KOPT-K1 (cell line): Measurements from ENCODE around the gene MB21D2.
"Not testable (repeated sequence)": the region's sequence is repeated elsewhere in the genome, so short reads cannot be mapped to it uniquely, and the experiment has no call there.

Experiments
- H3K27ac ChIP-seq: fragments of 200-600 bp; sonication (generic); 2 replicates; pipeline ENCODE4 v1.5.1; 2016; ENCODE audit warnings: antibody characterized with exemption, mild to moderate bottlenecking, low read depth, low read length; ENCODE audit not compliant: poor library complexity, severe bottlenecking
- H3K36me3 ChIP-seq: fragments of 200-600 bp; sonication (generic); 2 replicates; pipeline ENCODE4 v1.5.1; 2017; ENCODE audit warnings: antibody characterized with exemption, mild to moderate bottlenecking, low read length, moderate library complexity; ENCODE audit not compliant: insufficient read depth
- H3K9me3 ChIP-seq: fragments of 200-600 bp; sonication (generic); 2 replicates; pipeline ENCODE4 v1.5.1; 2017; ENCODE audit warnings: antibody characterized with exemption, low read length, mild to moderate bottlenecking; ENCODE audit not compliant: insufficient read depth, poor library complexity, severe bottlenecking

MB21D2 gene

DNA sequence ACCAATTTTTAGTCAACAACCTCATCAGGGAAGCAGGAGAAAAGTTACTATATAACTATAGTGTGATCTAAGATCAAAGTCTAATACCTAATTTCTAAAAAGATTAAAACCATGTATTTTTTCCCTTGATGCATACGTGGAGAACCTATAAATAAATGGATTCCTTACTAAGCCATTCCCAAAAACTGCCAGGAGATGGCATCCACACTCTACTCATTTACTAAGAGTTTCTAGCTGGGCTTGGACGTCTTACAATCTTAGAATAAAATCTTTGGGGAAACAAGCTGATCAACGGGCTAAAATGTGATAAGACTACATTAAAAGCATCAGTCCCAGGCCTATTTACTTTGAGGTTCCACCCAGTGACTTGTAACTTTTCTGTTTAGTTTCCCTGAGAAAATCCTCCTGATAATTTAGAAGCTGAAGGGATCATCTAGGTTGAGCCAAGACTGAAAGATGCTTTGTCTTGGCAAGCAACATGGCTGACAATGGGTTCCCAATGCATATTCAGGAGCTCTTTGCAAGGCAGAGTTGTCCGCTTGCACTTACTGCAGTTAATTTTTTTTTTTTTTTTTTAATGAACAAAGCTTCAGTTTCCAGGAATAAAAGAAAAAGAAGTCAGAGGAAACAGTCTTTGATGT is 104.8 kb downstream of the MB21D2 start:
- no peaks in the 10 kb centered on the region for H3K36me3 ChIP-seq
- no peak overlapping the region for H3K27ac ChIP-seq

DNA sequence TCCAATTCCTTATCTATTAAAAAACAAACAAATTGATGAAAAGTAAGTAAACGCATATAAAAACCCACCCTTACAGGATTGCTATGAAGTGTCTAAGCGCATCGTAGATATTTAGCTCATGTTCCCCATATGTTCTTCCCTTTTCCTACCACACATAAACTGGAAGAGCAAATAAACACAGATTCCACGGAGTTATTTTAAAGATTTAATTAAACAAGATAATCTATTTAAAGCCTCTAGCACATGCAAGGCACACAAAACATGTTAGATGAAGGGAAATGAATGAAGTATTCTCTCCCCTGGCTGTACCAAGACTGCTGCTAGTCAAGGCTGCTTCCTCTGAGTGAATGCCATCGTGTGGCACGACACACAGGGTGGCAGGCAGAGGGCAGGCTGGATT is 111.9 kb downstream of the MB21D2 start:
- no peak overlapping the region for H3K27ac ChIP-seq
- no peaks in the 10 kb centered on the region for H3K9me3 ChIP-seq
- no peaks in the 10 kb centered on the region for H3K36me3 ChIP-seq

More for the DNA sequence above, 104.8 kb downstream of the MB21D2 start:
- H3K9me3 ChIP-seq: no peaks in the 10 kb centered on the region

DNA sequence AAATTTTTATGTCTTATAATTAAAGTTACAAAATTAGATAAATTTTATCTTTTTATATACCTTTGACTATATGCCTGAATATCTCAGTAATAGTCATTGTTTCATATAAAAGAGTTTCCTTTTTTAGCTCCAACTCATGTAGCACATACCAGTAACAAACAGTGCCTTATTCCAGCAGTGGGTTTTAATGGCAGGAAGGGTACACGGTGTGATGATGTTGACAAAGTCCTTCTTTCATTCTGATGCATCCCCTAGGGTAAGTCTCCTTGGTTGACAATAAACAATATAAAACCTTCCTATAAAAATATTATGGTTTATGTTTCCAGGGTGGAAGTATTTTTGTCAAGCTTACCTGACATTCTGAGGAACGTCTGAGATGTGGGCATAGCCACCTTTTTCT is 113.2 kb downstream of the MB21D2 start:
- Histone ChIP-seq H3K9me3 (no peaks in the 10 kb centered on the region), H3K27ac (no peak overlapping the region), H3K36me3 (no peaks in the 10 kb centered on the region)

DNA sequence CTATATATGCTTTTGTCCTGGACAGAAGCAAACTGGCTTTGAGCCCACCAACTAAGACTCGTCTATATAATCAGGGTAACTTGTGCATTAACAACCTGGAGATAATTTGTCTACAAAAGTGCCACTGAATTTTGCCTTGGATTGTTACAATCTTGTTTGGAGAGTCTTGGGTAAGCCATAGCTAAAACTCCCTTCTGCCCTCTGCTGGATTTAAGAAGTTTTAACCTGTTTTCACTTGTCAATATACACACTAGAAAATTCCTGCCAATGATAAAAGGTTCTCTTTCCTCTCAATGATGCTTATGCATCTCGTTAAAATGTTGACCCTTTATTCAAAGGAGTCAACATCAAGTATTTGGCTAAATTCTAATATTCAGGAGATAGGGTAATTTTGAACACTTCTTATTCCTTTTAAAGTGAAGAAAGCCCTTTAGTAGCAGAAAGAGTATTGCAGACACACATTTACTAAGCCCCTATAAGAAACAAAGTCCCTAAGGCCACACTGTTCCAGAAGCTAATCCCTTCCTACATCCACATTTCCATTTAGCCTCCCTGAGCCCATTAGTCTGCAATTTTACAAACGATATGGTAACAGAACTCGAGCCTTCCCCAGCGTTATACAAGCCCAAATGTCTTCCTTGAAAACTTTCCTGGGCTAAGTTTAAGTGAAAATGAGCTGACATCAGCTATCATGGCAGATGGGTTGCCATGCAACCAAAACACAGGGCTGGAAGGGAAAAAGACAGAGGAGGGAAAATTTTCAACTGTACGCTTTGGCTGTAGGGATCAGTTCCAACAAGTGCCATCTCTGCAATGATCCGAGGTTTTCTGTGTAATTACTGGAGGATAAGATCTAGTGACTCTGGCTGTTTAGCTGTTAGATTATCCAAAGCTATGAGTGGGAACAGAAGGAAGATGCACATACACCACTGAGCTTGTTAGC is 114.4 kb downstream of the MB21D2 start:
- no peak overlapping the region for H3K27ac ChIP-seq
- H3K36me3 ChIP-seq: no peaks in the 10 kb centered on the region
- H3K9me3 ChIP-seq: no peaks in the 10 kb centered on the region

DNA sequence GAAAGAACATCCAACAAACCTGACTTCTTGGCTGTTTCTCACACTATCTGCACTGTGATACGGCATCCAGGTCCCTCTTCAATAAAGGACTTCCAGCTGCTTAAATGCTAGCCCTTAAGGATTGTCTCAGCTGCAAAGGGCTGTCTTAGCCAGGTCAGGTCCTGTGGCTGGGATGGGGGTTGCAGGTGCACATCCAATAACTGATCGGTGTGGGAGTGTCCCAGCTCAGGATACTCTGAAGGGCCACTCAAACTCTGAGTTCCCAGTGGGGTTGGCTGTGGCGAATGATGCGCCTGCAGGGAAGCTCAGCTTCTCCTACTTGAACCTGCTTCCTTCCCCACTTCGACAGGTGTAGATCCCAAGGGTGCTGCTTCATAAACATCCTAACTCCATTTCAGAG is 115.7 kb downstream of the MB21D2 start:
- no peaks in the 10 kb centered on the region for H3K9me3 ChIP-seq
- no peaks in the 10 kb centered on the region for H3K36me3 ChIP-seq
- no peak overlapping the region for H3K27ac ChIP-seq

DNA sequence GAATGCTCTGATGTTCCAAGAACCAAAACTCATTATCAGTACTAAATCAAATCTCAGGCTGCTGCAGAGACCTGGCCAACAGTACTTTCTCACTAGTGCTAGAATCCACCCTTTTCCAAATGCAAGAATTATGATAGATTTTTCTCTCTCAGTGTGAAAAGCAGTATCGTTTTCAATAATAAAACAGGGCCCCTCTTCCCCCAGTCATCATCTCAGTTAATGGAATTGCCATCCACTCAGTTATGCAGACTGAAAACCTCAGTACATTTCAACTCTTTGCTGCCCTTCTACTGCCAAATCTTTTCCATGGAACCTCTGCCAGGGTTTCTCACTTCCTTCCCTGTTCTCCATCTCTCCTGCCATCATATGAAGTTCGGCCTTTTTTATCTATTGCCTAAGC is 117.9 kb downstream of the MB21D2 start:
- H3K27ac ChIP-seq: no peak overlapping the region
- H3K36me3 ChIP-seq: no peaks in the 10 kb centered on the region
- no peaks in the 10 kb centered on the region for H3K9me3 ChIP-seq

DNA sequence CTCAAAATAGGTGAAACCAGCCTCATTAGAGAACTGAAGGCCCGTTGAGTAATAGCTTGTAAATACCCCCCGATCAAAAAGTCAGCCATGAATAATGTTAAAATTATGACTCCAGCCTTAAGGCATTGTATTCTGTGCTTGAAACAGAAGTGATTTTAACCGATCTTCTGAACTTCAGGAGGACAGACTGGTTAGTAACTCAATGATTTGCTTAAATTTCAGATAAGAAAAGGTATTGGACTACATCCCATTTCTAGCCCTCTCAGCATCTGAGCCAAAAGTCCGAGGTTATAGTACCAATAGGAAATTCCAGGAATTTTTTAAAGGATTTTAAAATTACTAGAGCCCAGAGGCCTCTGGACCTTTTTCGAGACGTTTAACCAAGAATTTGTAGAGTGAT is 122.6 kb downstream of the MB21D2 start:
- no peaks in the 10 kb centered on the region for H3K9me3 ChIP-seq
- no peak overlapping the region for H3K27ac ChIP-seq
- H3K36me3 ChIP-seq: no peaks in the 10 kb centered on the region

DNA sequence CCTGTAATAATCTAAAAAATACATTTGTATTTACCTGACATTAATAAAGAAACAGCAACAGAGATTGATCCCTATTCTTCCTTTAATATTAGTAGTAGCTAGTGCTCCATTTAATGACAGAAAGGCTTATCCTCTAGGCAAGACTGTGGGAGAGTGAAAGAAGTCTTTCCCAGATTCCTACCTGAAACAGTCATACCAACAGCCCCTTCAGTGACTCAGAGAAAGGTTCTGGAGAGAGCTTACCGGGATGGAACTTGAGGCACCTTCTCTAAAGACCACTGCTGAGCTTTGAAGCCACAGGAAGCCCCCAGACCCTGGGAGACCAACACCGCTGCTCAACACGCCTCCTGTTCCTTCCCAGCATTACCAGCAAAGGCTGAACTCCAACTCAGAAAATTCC is 123.4 kb downstream of the MB21D2 start:
- no peak overlapping the region for H3K27ac ChIP-seq
- H3K36me3 ChIP-seq: no peaks in the 10 kb centered on the region
- no peaks in the 10 kb centered on the region for H3K9me3 ChIP-seq

DNA sequence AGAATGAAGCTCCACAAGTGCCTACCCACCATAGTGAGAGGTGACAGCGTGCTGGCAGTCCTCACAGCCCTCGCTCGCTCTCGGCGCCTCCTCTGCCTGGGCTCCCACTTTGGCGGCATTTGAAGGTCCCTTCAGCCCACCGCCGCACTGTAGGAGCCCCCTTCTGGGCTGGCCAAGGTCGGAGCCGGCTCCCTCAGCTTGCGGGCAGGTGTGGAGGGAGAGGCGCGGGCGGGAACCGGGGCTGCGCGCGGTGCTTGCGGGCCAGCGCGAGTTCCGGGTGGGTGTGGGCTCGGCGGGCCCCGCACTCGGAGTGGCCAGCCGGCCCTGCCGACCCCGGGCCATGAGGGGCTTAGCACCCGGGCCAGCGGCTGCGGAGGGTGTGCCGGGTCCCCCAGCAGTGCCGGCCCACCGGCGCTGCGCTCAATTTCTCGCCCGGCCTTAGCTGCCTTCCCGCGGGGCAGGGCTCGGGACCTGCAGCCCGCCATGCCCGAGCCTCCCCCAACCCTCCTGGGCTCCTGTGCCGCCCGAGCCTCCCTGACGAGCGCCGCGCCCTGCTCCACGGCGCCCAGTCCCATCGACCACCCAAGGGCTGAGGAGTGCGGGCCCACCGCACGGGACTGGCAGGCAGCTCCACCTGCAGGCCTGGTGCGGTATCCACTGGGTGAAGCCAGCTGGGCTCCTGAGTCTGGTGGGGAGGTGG is 128.7 kb downstream of the MB21D2 start:
- not testable (repeated sequence) for H3K27ac ChIP-seq, H3K9me3 ChIP-seq, H3K36me3 ChIP-seq

DNA sequence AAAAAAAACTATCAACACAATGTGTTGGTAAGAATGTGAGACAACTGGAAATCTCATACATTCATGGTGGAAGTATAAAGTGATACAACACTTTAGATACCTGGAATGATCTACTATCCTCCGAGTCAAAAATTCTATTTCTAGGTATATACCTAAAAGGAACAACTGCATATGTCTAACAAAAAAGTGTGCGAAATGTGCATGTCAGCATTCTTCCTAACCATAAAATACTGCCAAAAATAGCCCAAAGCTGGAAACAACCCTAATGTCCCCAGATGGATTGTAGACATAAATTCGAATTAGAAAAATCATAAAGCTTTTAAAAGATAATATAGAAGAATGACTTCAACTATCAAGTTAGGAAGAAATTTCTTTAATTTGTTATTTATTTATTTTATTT is 139.1 kb downstream of the MB21D2 start:
- H3K9me3 ChIP-seq: peaks cover 11% of the 10 kb centered on the region
- H3K27ac ChIP-seq: no peak overlapping the region
- H3K36me3 ChIP-seq: no peaks in the 10 kb centered on the region

DNA sequence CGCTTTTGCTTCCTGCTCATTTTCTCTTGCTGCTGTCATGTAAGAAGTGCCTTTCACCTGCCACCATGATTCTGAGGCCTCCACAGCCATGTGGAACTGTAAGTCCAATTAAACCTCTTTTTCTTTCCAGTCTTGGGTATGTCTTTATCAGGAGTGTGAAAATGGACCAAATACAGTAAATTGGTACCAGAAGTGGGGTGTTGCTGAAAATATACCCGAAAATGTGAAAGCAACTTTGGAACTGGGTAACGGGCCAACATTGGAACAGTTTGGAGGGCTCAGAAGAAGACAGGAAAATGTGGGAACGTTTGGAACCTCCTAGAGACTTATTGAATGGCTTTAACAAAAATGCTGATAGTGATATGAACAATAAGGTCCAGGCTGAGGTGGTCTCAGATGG is 143.3 kb downstream of the MB21D2 start:
- H3K9me3 ChIP-seq: peaks cover 11% of the 10 kb centered on the region
- H3K27ac ChIP-seq, H3K36me3 ChIP-seq: not testable (repeated sequence)

DNA sequence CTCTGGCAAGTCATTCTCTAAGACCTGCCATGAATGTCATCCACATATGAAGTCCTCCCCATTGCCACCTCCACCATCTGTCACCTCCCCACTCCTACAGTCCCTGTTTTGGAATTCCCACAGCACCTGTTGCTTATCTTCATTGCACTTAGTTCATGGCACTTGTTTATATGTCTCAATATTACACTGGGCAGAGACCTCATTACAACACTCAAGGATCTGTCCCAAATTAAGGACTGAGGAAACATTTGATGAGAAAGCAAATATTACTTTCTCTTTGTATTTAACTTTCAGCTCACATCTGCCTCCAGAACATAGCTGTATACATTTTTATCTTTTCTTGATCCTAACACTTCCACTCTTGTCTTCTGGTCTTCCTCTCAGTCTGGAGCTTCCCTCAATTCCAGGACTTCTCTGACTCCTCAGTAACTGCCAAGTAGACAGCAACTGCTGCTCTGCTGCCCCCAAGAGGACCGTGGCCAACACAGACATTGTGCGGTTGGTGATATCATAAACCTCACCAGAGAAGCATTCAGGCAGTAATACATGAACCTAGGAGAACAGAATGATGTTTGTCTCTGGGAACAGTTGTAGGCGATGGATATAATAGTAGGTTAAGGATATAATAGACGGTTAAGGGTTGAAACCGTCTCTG is 145.3 kb downstream of the MB21D2 start:
- peaks cover 11% of the 10 kb centered on the region for H3K9me3 ChIP-seq
- H3K36me3 ChIP-seq: no peaks in the 10 kb centered on the region
- no peak overlapping the region for H3K27ac ChIP-seq

DNA sequence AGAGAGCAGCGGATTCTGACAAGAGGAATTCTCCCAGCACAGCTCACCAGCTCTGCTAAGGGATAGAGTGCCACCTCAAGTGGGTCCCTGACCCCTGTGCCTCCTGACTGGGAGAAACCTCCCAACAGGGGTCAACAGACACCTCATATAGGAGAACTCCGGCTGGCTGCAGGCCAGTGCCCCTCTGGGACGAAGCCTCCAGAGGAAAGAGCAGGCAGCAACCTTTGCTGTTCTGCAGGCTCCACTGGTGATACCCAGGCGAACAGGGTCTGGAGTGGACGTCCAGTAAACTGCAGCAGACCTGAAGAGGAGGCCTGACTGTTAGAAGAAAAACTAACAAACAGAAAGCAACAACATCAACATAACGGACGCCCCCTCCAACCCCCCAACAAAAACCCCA is 159.0 kb downstream of the MB21D2 start:
- no peak overlapping the region for H3K27ac ChIP-seq
- no peaks in the 10 kb centered on the region for H3K36me3 ChIP-seq
- no peaks in the 10 kb centered on the region for H3K9me3 ChIP-seq

DNA sequence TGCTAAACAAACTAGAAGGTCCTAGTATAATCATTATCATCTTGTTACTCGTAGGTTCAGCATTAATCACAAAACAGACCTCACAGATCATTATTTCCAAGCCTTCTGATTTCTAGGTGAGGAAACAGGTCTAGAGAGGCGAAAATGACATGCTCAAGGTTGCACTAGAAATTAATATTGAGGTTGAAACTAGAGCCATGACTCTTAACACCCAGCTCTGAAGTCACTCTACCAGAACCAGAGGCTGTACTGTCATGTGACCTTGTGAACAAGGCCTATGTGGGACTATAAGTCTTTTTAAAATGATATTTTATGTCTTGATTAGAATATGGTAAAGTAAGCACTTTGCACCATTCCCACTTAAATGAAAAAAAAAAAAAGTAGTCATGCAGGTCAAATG is 166.5 kb downstream of the MB21D2 start:
- H3K27ac ChIP-seq: no peak overlapping the region
- no peaks in the 10 kb centered on the region for H3K36me3 ChIP-seq
- no peaks in the 10 kb centered on the region for H3K9me3 ChIP-seq

DNA sequence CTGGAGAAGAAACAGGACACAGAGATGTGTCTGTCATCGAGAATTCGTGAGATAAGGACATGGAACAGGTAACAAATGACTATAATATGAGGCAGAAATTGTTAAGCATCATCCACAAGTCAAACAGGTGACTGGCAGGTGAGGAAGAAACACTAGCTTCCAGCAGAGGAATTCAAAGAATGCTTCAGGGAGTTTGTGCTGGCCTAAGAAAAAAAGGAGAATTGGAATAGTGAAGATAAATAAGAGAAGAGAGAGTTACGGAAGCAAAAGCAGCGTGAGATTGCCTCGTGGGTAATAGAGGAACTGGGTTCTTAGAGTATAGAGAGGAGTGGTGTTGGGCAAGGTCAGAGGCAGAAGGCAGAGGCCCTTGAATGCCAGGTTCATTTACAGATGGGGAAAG is 167.5 kb downstream of the MB21D2 start:
- no peaks in the 10 kb centered on the region for H3K36me3 ChIP-seq
- no peak overlapping the region for H3K27ac ChIP-seq
- no peaks in the 10 kb centered on the region for H3K9me3 ChIP-seq
